ENCODE measurements around the gene TAOK2. TPM values are rescaled to one million over a fixed set of nuclear protein-coding genes. Genes with fewer than 3 reads are reported as not detected.

Gene TAOK2
- total and polyA plus RNA-seq, 2 of the 13 experiments (the other 11 are each of a cell fraction or from before 2014, with no cell fraction given) = 17.4 to 43.2 TPM

- no peak for TF ChIP-seq HMGA1 (CRISPR knock-in tag; conservative IDR thresholded peaks at IDR 0.05)
- TF ChIP-seq ZNF143 (CRISPR knock-in tag; IDR thresholded peaks at IDR 0.05) = no peak; the same call in 1 of the 2 replicates
- no peak; the same call in 1 of the 2 replicates for TF ChIP-seq ZNF580 (CRISPR knock-in tag; IDR thresholded peaks at IDR 0.05; ENCODE audit: borderline replicate concordance, low read depth)
- TF ChIP-seq ATF1 (CRISPR knock-in tag; IDR thresholded peaks at IDR 0.05) = no peak
- no peak for TF ChIP-seq SRSF9 (IDR thresholded peaks at IDR 0.05; ENCODE audit: borderline replicate concordance, insufficient read depth, low read depth, low read length, poor library complexity, severe bottlenecking)
- TF ChIP-seq CEBPG (CRISPR knock-in tag; IDR thresholded peaks at IDR 0.05) = peak; percentile 8
- no peak for TF ChIP-seq ZFP36L2 (CRISPR knock-in tag; IDR thresholded peaks at IDR 0.05)
- TF ChIP-seq, protein P1, sequence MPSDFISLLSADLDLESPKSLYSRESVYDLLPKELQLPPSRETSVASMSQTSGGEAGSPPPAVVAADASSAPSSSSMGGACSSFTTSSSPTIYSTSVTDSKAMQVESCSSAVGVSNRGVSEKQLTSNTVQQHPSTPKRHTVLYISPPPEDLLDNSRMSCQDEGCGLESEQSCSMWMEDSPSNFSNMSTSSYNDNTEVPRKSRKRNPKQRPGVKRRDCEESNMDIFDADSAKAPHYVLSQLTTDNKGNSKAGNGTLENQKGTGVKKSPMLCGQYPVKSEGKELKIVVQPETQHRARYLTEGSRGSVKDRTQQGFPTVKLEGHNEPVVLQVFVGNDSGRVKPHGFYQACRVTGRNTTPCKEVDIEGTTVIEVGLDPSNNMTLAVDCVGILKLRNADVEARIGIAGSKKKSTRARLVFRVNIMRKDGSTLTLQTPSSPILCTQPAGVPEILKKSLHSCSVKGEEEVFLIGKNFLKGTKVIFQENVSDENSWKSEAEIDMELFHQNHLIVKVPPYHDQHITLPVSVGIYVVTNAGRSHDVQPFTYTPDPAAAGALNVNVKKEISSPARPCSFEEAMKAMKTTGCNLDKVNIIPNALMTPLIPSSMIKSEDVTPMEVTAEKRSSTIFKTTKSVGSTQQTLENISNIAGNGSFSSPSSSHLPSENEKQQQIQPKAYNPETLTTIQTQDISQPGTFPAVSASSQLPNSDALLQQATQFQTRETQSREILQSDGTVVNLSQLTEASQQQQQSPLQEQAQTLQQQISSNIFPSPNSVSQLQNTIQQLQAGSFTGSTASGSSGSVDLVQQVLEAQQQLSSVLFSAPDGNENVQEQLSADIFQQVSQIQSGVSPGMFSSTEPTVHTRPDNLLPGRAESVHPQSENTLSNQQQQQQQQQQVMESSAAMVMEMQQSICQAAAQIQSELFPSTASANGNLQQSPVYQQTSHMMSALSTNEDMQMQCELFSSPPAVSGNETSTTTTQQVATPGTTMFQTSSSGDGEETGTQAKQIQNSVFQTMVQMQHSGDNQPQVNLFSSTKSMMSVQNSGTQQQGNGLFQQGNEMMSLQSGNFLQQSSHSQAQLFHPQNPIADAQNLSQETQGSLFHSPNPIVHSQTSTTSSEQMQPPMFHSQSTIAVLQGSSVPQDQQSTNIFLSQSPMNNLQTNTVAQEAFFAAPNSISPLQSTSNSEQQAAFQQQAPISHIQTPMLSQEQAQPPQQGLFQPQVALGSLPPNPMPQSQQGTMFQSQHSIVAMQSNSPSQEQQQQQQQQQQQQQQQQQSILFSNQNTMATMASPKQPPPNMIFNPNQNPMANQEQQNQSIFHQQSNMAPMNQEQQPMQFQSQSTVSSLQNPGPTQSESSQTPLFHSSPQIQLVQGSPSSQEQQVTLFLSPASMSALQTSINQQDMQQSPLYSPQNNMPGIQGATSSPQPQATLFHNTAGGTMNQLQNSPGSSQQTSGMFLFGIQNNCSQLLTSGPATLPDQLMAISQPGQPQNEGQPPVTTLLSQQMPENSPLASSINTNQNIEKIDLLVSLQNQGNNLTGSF (CRISPR knock-in tag; IDR thresholded peaks at IDR 0.05) = no peak; the same call in 1 of the 2 replicates
- 0 out of 2 replicates have a peak, but pooled peaks have one; percentile 15 for TF ChIP-seq ZBTB42 (CRISPR knock-in tag; IDR thresholded peaks at IDR 0.05)
- TF ChIP-seq ZNF10 (CRISPR knock-in tag; IDR thresholded peaks at IDR 0.05; ENCODE audit: borderline replicate concordance, low read depth) = no peak; the same call in 1 of the 2 replicates
- peak; percentile 70; the same call in 1 of the 2 replicates for TF ChIP-seq ZNF33B (CRISPR knock-in tag; IDR thresholded peaks at IDR 0.05)
- TF ChIP-seq ZNF20 (CRISPR knock-in tag; IDR thresholded peaks at IDR 0.05) = no peak
- TF ChIP-seq, protein P2, sequence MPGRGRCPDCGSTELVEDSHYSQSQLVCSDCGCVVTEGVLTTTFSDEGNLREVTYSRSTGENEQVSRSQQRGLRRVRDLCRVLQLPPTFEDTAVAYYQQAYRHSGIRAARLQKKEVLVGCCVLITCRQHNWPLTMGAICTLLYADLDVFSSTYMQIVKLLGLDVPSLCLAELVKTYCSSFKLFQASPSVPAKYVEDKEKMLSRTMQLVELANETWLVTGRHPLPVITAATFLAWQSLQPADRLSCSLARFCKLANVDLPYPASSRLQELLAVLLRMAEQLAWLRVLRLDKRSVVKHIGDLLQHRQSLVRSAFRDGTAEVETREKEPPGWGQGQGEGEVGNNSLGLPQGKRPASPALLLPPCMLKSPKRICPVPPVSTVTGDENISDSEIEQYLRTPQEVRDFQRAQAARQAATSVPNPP (CRISPR knock-in tag; IDR thresholded peaks at IDR 0.05) = 0 out of 2 replicates have a peak, but pooled peaks have one; percentile 23
- peak; percentile 44 for TF ChIP-seq ZNF350 (CRISPR knock-in tag; IDR thresholded peaks at IDR 0.05; ENCODE audit: borderline replicate concordance, low read depth)
- no peak for TF ChIP-seq ZNF670 (CRISPR knock-in tag; IDR thresholded peaks at IDR 0.05; ENCODE audit: borderline replicate concordance)
- TF ChIP-seq TEF (CRISPR knock-in tag; IDR thresholded peaks at IDR 0.05) = no peak
- no peak for TF ChIP-seq ZFAT (CRISPR knock-in tag; conservative IDR thresholded peaks at IDR 0.05)
- no peak for TF ChIP-seq SMAD9 (CRISPR knock-in tag; IDR thresholded peaks at IDR 0.05)
- peak; percentile 8; the same call in 1 of the 2 replicates for TF ChIP-seq ZSCAN9 (CRISPR knock-in tag; IDR thresholded peaks at IDR 0.05; ENCODE audit: borderline replicate concordance)
- TF ChIP-seq, protein P3, sequence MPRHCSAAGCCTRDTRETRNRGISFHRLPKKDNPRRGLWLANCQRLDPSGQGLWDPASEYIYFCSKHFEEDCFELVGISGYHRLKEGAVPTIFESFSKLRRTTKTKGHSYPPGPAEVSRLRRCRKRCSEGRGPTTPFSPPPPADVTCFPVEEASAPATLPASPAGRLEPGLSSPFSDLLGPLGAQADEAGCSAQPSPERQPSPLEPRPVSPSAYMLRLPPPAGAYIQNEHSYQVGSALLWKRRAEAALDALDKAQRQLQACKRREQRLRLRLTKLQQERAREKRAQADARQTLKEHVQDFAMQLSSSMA (CRISPR knock-in tag; IDR thresholded peaks at IDR 0.05) = 0 out of 2 replicates have a peak, but pooled peaks have one; percentile 19
- no peak for TF ChIP-seq TCF7L2 (IDR thresholded peaks at IDR 0.05; ENCODE audit: low read depth, low read length)
- no peak; the same call in 1 of the 2 replicates for TF ChIP-seq NKX3-1 (CRISPR knock-in tag; IDR thresholded peaks at IDR 0.05)
Observed at GRCh38 chr16:29961479-29962343, 12.0 kb upstream of the TAOK2 start, which contains the start of gene TMEM219 (continued).

Measured in HepG2 (cell line).